ENCODE results near the gene FAM83F.
"Not testable (repeated sequence)": the region's sequence is repeated elsewhere in the genome, so short reads cannot be mapped to it uniquely, and the experiment has no call there.

Gene FAM83F

GRCh38 chr22:40014667-40015248 is 20.0 kb downstream of the FAM83F start:
- no peak for DNase-seq (ENCODE audit: low read depth in 2 of 3, low spot score in 1 of 3)

GRCh38 chr22:40015358-40015976 is 20.7 kb downstream of the FAM83F start:
- DNase-seq (ENCODE audit: low read depth in 2 of 3, low spot score in 1 of 3) = no peak

- no peak for DNase-seq (ENCODE audit: low read depth in 2 of 3, low spot score in 1 of 3)
These were observed 23.3 kb downstream of the FAM83F start for GRCh38 chr22:40018051-40018450.

GRCh38 chr22:40019100-40019499 is 24.3 kb downstream of the FAM83F start:
- DNase-seq (ENCODE audit: low read depth in 2 of 3, low spot score in 1 of 3) = no peak

GRCh38 chr22:40020956-40021355 is 26.2 kb downstream of the FAM83F start:
- DNase-seq (ENCODE audit: low read depth in 2 of 3, low spot score in 1 of 3) = no peak

GRCh38 chr22:40021401-40022000 is 26.7 kb downstream of the FAM83F start:
- no peak for DNase-seq (ENCODE audit: low read depth in 2 of 3, low spot score in 1 of 3)

- no peak for DNase-seq (ENCODE audit: low read depth in 2 of 3, low spot score in 1 of 3)
These were observed 27.9 kb downstream of the FAM83F start for GRCh38 chr22:40022536-40023240.

- DNase-seq (ENCODE audit: low read depth in 2 of 3, low spot score in 1 of 3) = no peak
These were observed 28.6 kb downstream of the FAM83F start for GRCh38 chr22:40023341-40023841.

GRCh38 chr22:40024201-40025061 is 29.7 kb downstream of the FAM83F start:
- DNase-seq (ENCODE audit: low read depth in 2 of 3, low spot score in 1 of 3) = peak; percentile 38 to 58 (median 50)

- not testable (repeated sequence) for DNase-seq (ENCODE audit: low read depth in 2 of 3, low spot score in 1 of 3)
These were observed 30.3 kb downstream of the FAM83F start for GRCh38 chr22:40025062-40025379.

- DNase-seq (ENCODE audit: low read depth in 2 of 3, low spot score in 1 of 3) = no peak
These were observed 31.1 kb downstream of the FAM83F start for GRCh38 chr22:40025856-40026255.

- DNase-seq (ENCODE audit: low read depth in 2 of 3, low spot score in 1 of 3) = no peak
These were observed 31.9 kb downstream of the FAM83F start for GRCh38 chr22:40026641-40027040.

- no peak for DNase-seq (ENCODE audit: low read depth in 2 of 3, low spot score in 1 of 3)
These were observed 32.7 kb downstream of the FAM83F start for GRCh38 chr22:40027191-40028097.

GRCh38 chr22:40028098-40028425 is 33.3 kb downstream of the FAM83F start:
- DNase-seq (ENCODE audit: low read depth in 2 of 3, low spot score in 1 of 3) = no peak

GRCh38 chr22:40029189-40029890 is 34.6 kb downstream of the FAM83F start:
- DNase-seq (ENCODE audit: low read depth in 2 of 3, low spot score in 1 of 3) = no peak

GRCh38 chr22:40030026-40030757 is 35.4 kb downstream of the FAM83F start:
- DNase-seq (ENCODE audit: low read depth in 2 of 3, low spot score in 1 of 3) = no peak

- DNase-seq (ENCODE audit: low read depth in 2 of 3, low spot score in 1 of 3) = no peak
These were observed 36.0 kb downstream of the FAM83F start for GRCh38 chr22:40030758-40031095.

- DNase-seq (ENCODE audit: low read depth in 2 of 3, low spot score in 1 of 3) = no peak
These were observed 37.2 kb downstream of the FAM83F start for GRCh38 chr22:40031766-40032470.

Data from stimulated activated CD4-positive, alpha-beta T cell treated with anti-CD3 and anti-CD28 coated beads, Interleukin-12 subunit alpha, Interleukin-12 subunit beta, amount 100 ng/mL, for 48 hours (primary cell).